Measurements from ENCODE around the gene HSPG2. TPM values are rescaled to one million over a fixed set of nuclear protein-coding genes. Genes with fewer than 3 reads are reported as not detected.
A peak's percentile ranks its signal among the peaks of the same experiment; 100 is the strongest.

HSPG2 gene
- total RNA-seq, 1 donor from 2014 or later, result 1,732 TPM

- no peak overlapping the region for H3K4me3 Mint-ChIP-seq (ENCODE audit: unreplicated experiment)
- peaks cover 26% of the 10 kb centered on the region for H3K36me3 Mint-ChIP-seq (ENCODE audit: low read depth, unreplicated experiment)
Observed at GRCh38 chr1:21815724-21816321, 121.3 kb downstream of the HSPG2 start.

GRCh38 chr1:21814981-21815582 is 122.0 kb downstream of the HSPG2 start:
- Mint-ChIP-seq H3K4me1 (ENCODE audit: unreplicated experiment) (peaks cover 30% of the 10 kb centered on the region), H3K36me3 (ENCODE audit: low read depth, unreplicated experiment) (peaks cover 21% of the 10 kb centered on the region), H3K27me3 (ENCODE audit: unreplicated experiment) (peaks cover 27% of the 10 kb centered on the region), H3K9me3 (ENCODE audit: unreplicated experiment) (no peaks in the 10 kb centered on the region), H3K4me3 (ENCODE audit: unreplicated experiment) (peak overlapping the region; percentile 42), H3K27ac (ENCODE audit: unreplicated experiment) (peak overlapping the region; percentile 58)
- DNase-seq (ENCODE audit: low spot score), result no peak
- no peak for TF ChIP-seq CTCF (IDR thresholded peaks at IDR 0.05; ENCODE audit: unreplicated experiment)

More at GRCh38 chr1:21815724-21816321, 121.3 kb downstream of the HSPG2 start:
- Mint-ChIP-seq H3K27me3 (ENCODE audit: unreplicated experiment) (peaks cover 31% of the 10 kb centered on the region), H3K27ac (ENCODE audit: unreplicated experiment) (peak overlapping the region; percentile 30), H3K4me1 (ENCODE audit: unreplicated experiment) (peaks cover 30% of the 10 kb centered on the region), H3K9me3 (ENCODE audit: unreplicated experiment) (no peaks in the 10 kb centered on the region)
- DNase-seq (ENCODE audit: low spot score), result no peak
- TF ChIP-seq CTCF (IDR thresholded peaks at IDR 0.05; ENCODE audit: unreplicated experiment), result no peak

- no peak overlapping the region for H3K4me3 Mint-ChIP-seq (ENCODE audit: unreplicated experiment)
- DNase-seq (ENCODE audit: low spot score), result peak; percentile 72
- H3K27me3 Mint-ChIP-seq (ENCODE audit: unreplicated experiment), result peaks cover 22% of the 10 kb centered on the region
- peaks cover 30% of the 10 kb centered on the region for H3K4me1 Mint-ChIP-seq (ENCODE audit: unreplicated experiment)
- H3K36me3 Mint-ChIP-seq (ENCODE audit: low read depth, unreplicated experiment), result peaks cover 15% of the 10 kb centered on the region
- peak; percentile 92 for TF ChIP-seq CTCF (IDR thresholded peaks at IDR 0.05; ENCODE audit: unreplicated experiment)
- no peaks in the 10 kb centered on the region for H3K9me3 Mint-ChIP-seq (ENCODE audit: unreplicated experiment)
- no peak overlapping the region for H3K27ac Mint-ChIP-seq (ENCODE audit: unreplicated experiment)
Observed at GRCh38 chr1:21814241-21814918, 122.7 kb downstream of the HSPG2 start.

- Mint-ChIP-seq H3K36me3 (ENCODE audit: low read depth, unreplicated experiment) (peaks cover 14% of the 10 kb centered on the region), H3K9me3 (ENCODE audit: unreplicated experiment) (no peaks in the 10 kb centered on the region), H3K27ac (ENCODE audit: unreplicated experiment) (peak overlapping the region; percentile 52), H3K27me3 (ENCODE audit: unreplicated experiment) (peaks cover 20% of the 10 kb centered on the region), H3K4me1 (ENCODE audit: unreplicated experiment) (peaks cover 29% of the 10 kb centered on the region), H3K4me3 (ENCODE audit: unreplicated experiment) (no peak overlapping the region)
- DNase-seq (ENCODE audit: low spot score), result no peak
- no peak for TF ChIP-seq CTCF (IDR thresholded peaks at IDR 0.05; ENCODE audit: unreplicated experiment)
Observed at GRCh38 chr1:21813542-21813941, 123.6 kb downstream of the HSPG2 start.

GRCh38 chr1:21811875-21812305 is 125.2 kb downstream of the HSPG2 start, which contains the start of gene LDLRAD2:
Gene LDLRAD2, plus strand, starts transcription at chr1:21812265. Its CDS starts 187 bp downstream, at chr1:21812452.
- peaks cover 17% of the 10 kb centered on the region for H3K27me3 Mint-ChIP-seq (ENCODE audit: unreplicated experiment)
- H3K4me1 Mint-ChIP-seq (ENCODE audit: unreplicated experiment), result peaks cover 23% of the 10 kb centered on the region
- no peaks in the 10 kb centered on the region for H3K9me3 Mint-ChIP-seq (ENCODE audit: unreplicated experiment)
- no peak for TF ChIP-seq CTCF (IDR thresholded peaks at IDR 0.05; ENCODE audit: unreplicated experiment)
- peak; percentile 37 for DNase-seq (ENCODE audit: low spot score)
- peak within 1 kb of the TSS; percentile 86 for H3K27ac Mint-ChIP-seq (ENCODE audit: unreplicated experiment)
- H3K36me3 Mint-ChIP-seq (ENCODE audit: low read depth, unreplicated experiment), result peaks cover 8% of the 10 kb centered on the region
- peak within 1 kb of the TSS; percentile 33 for H3K4me3 Mint-ChIP-seq (ENCODE audit: unreplicated experiment)
